ENCODE data around the gene CD28. TPM values are rescaled to one million over a fixed set of nuclear protein-coding genes. Genes with fewer than 3 reads are reported as not detected.

CD28 gene
- total RNA-seq, 1 experiment from 2014 or later = 0.84 TPM

- Histone ChIP-seq H3K36me3 (ENCODE audit: control insufficient read depth, insufficient read depth, low read length) (no peaks in the 10 kb centered on the region), H3K9me3 (no peaks in the 10 kb centered on the region), H3K4me3 (ENCODE audit: low read depth, low read length) (no peak overlapping the region), H3K27me3 (replicated peaks; ENCODE audit: control insufficient read depth, insufficient read depth, low read length) (no peaks in the 10 kb centered on the region), H3K4me1 (peaks cover 49% of the 10 kb centered on the region)
- no peaks in the 10 kb centered on the region for H3K9me3 Mint-ChIP-seq (ENCODE audit: unreplicated experiment)
- H3K27ac Mint-ChIP-seq (ENCODE audit: unreplicated experiment) = no peak overlapping the region
- H3K4me3 Mint-ChIP-seq (ENCODE audit: unreplicated experiment) = no peak overlapping the region
- ChIA-PET CTCF (no interaction called here), POLR2A (no interaction called here)
- no TSS peak for BruUV-seq (replicated peaks)
- intact Hi-C loops (cut with micrococcal nuclease; ENCODE audit: unreplicated experiment) = loop anchor here (5.0 kb wide), 1 partner anchor 36 kb away; no protein-coding TSS in a partner anchor
- H3K4me1 Mint-ChIP-seq (ENCODE audit: low read depth, unreplicated experiment) = peaks cover 41% of the 10 kb centered on the region
- TF ChIP-seq CTCF (IDR thresholded peaks at IDR 0.05; ENCODE audit: insufficient read depth in 1 of 2, low read depth in 1 of 2, low read length in 1 of 2, severe bottlenecking in 1 of 2, unreplicated experiment in 1 of 2) = no peak
- peak in 1 of 2 experiments; percentile 51 for DNase-seq
- no peaks in the 10 kb centered on the region for H3K27me3 Mint-ChIP-seq (ENCODE audit: insufficient read depth, unreplicated experiment)
- peaks cover 9% of the 10 kb centered on the region for H3K36me3 Mint-ChIP-seq (ENCODE audit: insufficient read depth, unreplicated experiment)
Observed at GRCh38 chr2:203661279-203661908, 45.0 kb upstream of the CD28 start.

GRCh38 chr2:203662487-203662886, 44.0 kb upstream of the CD28 start:
- intact Hi-C loops (cut with micrococcal nuclease; ENCODE audit: unreplicated experiment) = loop anchor here (5.0 kb wide), 1 partner anchor 35 kb away; no protein-coding TSS in a partner anchor
- Mint-ChIP-seq H3K4me3 (ENCODE audit: unreplicated experiment) (no peak overlapping the region), H3K36me3 (ENCODE audit: insufficient read depth, unreplicated experiment) (peaks cover 9% of the 10 kb centered on the region), H3K27me3 (ENCODE audit: insufficient read depth, unreplicated experiment) (no peaks in the 10 kb centered on the region), H3K9me3 (ENCODE audit: unreplicated experiment) (no peaks in the 10 kb centered on the region), H3K4me1 (ENCODE audit: low read depth, unreplicated experiment) (peaks cover 32% of the 10 kb centered on the region), H3K27ac (ENCODE audit: unreplicated experiment) (peak overlapping the region; percentile 70)
- no peaks in the 10 kb centered on the region for H3K27me3 ChIP-seq (replicated peaks; ENCODE audit: control insufficient read depth, insufficient read depth, low read length)
- no TSS peak for BruUV-seq (replicated peaks)
- peaks cover 38% of the 10 kb centered on the region for H3K4me1 ChIP-seq
- no peaks in the 10 kb centered on the region for H3K36me3 ChIP-seq (ENCODE audit: control insufficient read depth, insufficient read depth, low read length)
- DNase-seq = no peak
- CTCF ChIA-PET = no interaction called here
- no peak for TF ChIP-seq CTCF (IDR thresholded peaks at IDR 0.05; ENCODE audit: insufficient read depth in 1 of 2, low read depth in 1 of 2, low read length in 1 of 2, severe bottlenecking in 1 of 2, unreplicated experiment in 1 of 2)
- POLR2A ChIA-PET = no interaction called here
- H3K9me3 ChIP-seq = no peaks in the 10 kb centered on the region
- H3K4me3 ChIP-seq (ENCODE audit: low read depth, low read length) = no peak overlapping the region

GRCh38 chr2:203662951-203663350, 43.5 kb upstream of the CD28 start:
- no TSS peak for BruUV-seq (replicated peaks)
- peaks cover 9% of the 10 kb centered on the region for H3K36me3 Mint-ChIP-seq (ENCODE audit: insufficient read depth, unreplicated experiment)
- no peaks in the 10 kb centered on the region for H3K9me3 Mint-ChIP-seq (ENCODE audit: unreplicated experiment)
- Histone ChIP-seq H3K36me3 (ENCODE audit: control insufficient read depth, insufficient read depth, low read length) (no peaks in the 10 kb centered on the region), H3K27me3 (replicated peaks; ENCODE audit: control insufficient read depth, insufficient read depth, low read length) (no peaks in the 10 kb centered on the region), H3K4me3 (ENCODE audit: low read depth, low read length) (no peak overlapping the region), H3K9me3 (no peaks in the 10 kb centered on the region), H3K4me1 (peaks cover 38% of the 10 kb centered on the region)
- H3K27me3 Mint-ChIP-seq (ENCODE audit: insufficient read depth, unreplicated experiment) = no peaks in the 10 kb centered on the region
- no peak overlapping the region for H3K4me3 Mint-ChIP-seq (ENCODE audit: unreplicated experiment)
- DNase-seq = no peak
- peak overlapping the region; percentile 70 for H3K27ac Mint-ChIP-seq (ENCODE audit: unreplicated experiment)
- CTCF ChIA-PET = no interaction called here
- no peak for TF ChIP-seq CTCF (IDR thresholded peaks at IDR 0.05; ENCODE audit: insufficient read depth in 1 of 2, low read depth in 1 of 2, low read length in 1 of 2, severe bottlenecking in 1 of 2, unreplicated experiment in 1 of 2)
- H3K4me1 Mint-ChIP-seq (ENCODE audit: low read depth, unreplicated experiment) = peaks cover 36% of the 10 kb centered on the region
- intact Hi-C loops (cut with micrococcal nuclease; ENCODE audit: unreplicated experiment) = loop anchor here (5.0 kb wide), 1 partner anchor 34 kb away; no protein-coding TSS in a partner anchor
- POLR2A ChIA-PET = no interaction called here
